ENCODE data around the gene RBM45. TPM values are rescaled to one million over a fixed set of nuclear protein-coding genes. Genes with fewer than 3 reads are reported as not detected.

The RBM45 gene
- total RNA-seq, 1 experiment from 2014 or later, result 20.3 TPM

DNA sequence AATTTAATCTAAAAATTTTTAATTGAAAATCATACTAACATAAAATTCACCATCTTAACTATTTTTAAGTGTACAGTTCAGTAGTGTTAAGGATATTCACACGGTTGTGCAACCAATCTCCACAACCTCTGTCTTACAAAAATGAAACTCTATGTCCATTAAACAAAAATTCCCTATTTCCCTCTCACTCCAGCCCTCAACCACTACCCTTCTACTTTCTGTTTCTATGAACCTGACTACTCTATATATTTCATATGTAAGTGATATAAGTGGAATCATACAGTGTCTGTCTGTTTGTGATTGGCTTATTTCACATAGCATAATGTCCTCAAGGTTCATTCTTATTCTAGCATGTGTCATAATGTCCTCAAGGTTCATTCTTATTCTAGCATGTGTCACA, 47.7 kb downstream of the RBM45 start:
- no peak for DNase-seq (ENCODE audit: low read depth)

DNA sequence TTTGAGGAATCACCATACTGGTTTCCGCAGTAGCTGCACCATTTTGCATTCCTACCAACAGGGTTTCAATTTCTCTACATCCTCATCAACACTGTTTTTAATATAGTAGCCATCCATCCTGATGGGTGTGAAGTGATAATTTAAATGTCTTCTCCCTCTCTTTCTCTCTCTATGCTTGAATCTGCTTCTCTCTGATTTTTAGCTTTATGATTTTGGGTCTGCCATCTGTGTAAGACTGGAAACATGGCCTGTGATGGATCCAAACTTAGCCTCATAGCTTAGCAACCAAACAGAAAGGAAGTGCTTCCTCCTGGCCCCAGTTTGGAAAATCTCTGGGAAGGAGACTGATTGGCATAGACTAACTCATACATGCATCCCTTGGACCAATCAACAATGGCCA, 48.4 kb downstream of the RBM45 start:
- no peak for DNase-seq (ENCODE audit: low read depth)

DNA sequence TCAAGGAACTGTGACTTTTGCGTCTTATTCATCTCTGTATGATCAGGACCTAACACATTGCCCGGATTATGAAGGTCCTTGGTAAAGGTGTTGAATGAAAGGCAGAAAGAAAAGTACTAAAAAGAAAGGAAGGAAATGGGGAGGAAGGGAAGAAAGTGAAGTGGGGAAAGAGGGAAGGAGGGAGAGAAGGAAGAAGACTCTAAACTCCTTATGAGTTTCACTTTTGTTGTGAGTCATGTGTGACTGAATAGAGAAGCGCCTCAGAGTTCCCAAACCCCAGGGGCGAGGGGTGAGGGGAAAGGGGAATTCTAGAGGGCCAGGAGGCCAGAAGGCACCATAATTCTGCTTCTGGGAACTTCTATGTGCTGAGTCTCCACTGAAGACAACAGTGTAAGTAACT, 51.2 kb downstream of the RBM45 start:
- DNase-seq (ENCODE audit: low read depth), result peak; percentile 38

DNA sequence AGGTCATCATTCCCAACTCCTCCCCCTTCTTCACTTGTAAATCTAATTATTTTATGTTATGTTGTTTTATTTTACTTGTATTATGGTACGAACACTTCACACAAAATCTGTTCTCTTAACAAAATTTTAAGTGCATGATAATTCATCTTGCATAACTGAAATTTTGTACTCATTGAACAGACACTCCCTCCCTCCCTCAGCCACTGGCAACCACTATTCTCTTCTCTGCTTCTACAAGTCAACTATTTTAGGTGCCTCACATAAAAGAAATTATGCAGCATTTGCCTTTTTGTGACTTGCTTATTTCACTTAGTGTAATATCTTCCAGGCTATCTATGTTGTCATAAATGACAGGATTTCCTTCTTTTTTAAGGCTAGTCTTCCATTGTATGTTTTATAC, 51.7 kb downstream of the RBM45 start:
- no peak for DNase-seq (ENCODE audit: low read depth)

DNA sequence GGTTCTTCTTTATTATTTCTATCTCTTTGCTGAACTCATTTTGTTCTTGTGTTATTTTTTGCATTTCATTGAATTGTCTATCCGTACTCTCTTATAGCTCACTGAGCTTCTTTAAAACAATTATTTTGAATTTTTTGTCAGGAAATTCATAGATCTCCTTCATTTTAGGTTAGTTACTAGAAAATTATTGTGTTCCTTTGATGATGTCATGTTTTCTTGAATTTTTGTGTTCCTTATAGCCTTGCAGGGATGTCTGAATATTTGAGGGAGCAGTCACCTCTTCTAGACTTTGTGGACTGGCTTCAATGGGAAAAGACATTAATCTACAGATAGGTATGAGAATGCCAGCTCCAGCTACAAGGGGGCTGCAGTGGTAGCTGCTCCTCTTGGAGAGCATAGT, 61.4 kb downstream of the RBM45 start:
- no peak for DNase-seq (ENCODE audit: low read depth)

DNA sequence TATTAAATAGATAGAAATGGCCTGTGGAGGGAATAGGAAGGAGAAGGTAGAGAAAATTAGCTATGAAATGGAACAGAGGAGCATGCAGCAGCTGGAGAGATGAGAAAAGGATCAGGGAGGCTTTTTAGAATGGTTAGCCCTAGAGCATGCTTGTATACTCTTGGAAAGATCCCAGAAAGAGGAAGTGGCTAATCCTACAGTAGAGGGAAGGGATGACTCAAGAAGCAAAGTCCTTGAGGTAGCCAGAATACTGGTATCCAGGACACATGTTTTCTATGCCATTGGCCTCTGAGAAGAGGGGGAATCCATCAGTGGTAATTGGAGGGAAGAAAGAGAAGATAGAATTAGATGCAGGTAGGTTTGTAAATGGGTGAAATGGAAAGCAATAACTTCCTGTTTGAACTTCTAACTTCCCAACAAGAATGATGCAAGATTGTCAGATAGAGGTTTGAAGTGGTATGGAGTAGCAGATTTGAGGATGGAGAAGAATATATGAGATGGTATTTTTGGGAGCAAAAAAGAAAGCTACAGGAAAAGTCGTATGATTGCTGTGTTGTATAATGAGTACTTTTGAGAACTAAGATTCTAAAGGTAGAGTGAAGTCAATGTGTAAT, 64.9 kb downstream of the RBM45 start:
- peak; percentile 80 for DNase-seq (ENCODE audit: low read depth)

Other genes with a start within 250 kb of the RBM45 start
- gene PDE11A, start 39.7 kb upstream of the RBM45 start, total RNA-seq (2014; rRNA removed), result not detected in 2 replicates
- 12.2 and 18.1 TPM in 2 replicates for gene OSBPL6, start 82.1 kb downstream of the RBM45 start, total RNA-seq (2014; rRNA removed)